NCI-H1417 (cell line): Measurements from ENCODE around the gene PIAS2.
"Not testable (repeated sequence)": the region's sequence is repeated elsewhere in the genome, so short reads cannot be mapped to it uniquely, and the experiment has no call there.

Source experiments
- DNase-seq, 3 experiments: peaks; one replicate each; lab custom pipeline; 2025; lab: John Stamatoyannopoulos, UW

PIAS2 gene

GRCh38 chr18:46909497-46909896 is 7.8 kb downstream of the PIAS2 start:
- DNase-seq: no peak

GRCh38 chr18:46903406-46903805 is 13.9 kb downstream of the PIAS2 start:
- DNase-seq: no peak

DNA sequence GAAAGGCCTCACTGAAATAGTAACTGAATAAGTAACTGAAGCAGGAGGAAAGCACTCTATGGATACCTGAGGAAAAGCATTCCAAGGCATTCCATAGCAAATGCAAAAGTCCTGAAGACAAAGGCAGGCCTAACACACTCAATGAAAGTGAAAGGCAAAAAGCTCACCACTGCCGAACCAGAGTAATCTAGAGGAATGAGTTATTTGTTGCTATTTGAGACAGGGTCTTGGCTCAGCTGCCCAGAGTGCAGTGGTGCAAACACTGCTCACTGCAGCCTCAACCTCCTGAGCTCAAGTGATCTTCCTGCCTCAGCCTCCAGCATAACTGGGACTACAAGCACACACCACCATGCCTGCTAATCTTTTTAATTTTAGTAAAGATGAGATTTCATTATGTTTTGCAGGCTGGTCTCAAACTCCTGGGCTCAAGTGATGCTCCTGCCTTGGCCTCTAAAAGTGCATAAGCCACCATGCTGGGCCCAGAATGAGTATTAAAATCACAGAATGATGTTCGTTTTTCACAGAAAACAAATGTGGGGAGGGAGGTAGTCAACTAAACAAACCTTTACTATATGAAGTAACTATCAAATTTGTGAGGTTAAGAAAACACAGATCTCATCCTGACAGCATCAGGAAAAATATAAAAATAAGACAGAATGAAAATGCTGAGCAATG is 17.9 kb downstream of the PIAS2 start:
- DNase-seq: no peak

DNA sequence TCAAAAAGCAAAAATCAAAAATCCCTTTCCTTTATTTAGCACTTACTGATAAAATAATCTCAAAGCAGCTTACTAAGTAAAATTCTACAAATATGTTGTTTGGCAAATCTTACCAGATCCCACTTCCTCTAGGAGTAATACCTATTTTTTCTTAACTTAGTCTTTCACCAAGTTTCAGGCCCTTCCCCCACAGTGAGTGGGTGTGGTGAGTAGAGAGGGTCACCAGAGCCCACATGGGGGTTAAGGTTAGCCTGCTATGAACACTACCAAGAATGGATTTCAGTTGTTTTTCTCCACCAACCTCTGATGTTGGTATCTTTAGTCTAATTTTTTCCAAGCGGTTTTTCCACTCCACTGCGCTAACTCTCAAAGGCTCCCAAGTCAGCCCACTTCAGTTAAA is 23.2 kb downstream of the PIAS2 start:
- no peak for DNase-seq

- DNase-seq: no peak
Observed at GRCh38 chr18:46893360-46893759, 23.9 kb downstream of the PIAS2 start.

DNA sequence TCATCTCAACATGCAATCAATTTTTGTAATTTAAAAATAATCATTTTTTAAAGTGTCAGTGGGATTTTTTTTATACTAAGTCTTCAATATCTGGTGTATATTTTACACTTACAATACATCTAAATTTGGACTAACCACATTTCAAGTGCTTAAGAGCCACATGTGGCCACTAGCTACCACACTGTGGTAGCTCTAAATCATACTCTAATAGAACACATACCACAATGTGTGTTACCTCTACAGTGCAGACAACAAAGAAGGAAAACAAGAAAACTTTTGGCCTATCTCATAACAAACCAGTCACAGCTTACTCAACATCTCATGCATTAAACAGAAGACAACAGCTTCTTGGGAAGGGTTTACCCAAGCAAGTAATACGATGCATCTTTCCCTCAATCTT is 24.5 kb downstream of the PIAS2 start:
- DNase-seq: no peak

GRCh38 chr18:46891742-46892214 is 25.5 kb downstream of the PIAS2 start:
- no peak for DNase-seq

DNA sequence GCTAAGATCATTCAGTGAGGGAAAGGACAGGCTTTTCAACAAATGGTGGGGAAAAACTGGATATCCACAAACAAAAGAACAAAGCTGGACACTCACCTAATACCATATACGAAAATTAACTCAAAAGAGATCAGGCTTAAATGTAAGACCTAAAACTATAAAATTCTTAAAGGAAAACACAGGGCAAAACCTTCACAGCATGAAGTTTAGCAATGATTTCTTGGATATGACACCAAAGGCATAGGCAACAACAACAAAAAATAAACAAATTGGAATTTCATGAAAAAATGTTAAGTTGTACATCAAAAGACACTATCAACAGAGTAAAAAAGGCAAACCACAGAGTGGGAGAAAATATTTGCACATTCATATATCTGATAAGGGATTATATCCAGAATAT is 28.3 kb downstream of the PIAS2 start:
- DNase-seq: no peak

GRCh38 chr18:46886893-46887292 is 30.4 kb downstream of the PIAS2 start:
- DNase-seq: no peak

DNA sequence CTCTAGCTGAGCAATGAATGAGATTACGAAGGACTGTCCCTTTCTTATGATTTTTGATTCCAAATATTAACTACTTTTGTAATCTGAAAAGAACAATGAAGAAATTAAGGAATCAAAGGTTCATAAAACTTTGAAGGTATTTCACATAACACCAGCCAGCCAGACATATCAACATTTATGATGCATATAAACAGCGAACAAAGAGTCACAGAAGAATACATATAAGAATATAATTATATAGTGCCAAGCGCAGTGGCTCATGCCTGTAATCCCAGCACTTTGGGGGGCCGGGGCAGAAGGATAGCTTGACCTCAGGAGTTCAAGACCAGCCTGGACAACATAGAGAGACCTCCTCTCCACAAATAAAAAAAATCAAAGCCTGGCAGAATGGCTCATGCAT is 34.1 kb downstream of the PIAS2 start:
- no peak for DNase-seq

DNA sequence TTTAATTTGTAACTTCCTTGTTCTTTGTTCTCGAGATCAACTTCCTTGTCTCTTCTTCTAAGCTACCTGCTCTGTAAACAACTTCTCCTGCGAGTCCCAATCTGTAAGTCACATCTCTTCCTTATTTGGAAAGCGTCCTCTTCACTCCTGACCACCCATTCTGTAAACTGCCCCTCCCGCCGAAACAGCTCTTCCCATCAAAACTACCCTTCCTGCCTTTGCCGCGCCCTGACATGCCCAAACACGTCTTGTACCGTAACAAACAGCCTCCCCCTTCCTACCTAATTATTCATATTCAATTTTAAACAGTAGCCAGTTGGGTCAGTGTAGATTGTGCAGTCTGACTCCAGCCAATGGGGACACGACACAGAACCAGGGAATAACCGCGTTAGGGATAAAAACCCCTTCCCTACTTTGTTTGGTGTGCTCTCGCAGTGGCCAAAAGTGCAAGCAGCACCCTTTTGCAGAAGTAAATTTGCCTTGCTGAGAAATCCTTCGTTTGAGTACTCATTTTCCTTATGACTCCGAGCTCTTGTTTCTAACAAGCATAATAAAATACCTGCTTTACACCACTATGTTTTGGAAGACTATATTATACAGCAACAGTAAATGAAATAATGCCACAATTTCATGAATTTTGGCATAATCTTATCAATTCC is 39.8 kb downstream of the PIAS2 start:
- DNase-seq: no peak

- no peak for DNase-seq
Observed at GRCh38 chr18:46868169-46868921, 49.0 kb downstream of the PIAS2 start.

- no peak for DNase-seq
Observed at GRCh38 chr18:46867367-46868143, 49.8 kb downstream of the PIAS2 start.

DNA sequence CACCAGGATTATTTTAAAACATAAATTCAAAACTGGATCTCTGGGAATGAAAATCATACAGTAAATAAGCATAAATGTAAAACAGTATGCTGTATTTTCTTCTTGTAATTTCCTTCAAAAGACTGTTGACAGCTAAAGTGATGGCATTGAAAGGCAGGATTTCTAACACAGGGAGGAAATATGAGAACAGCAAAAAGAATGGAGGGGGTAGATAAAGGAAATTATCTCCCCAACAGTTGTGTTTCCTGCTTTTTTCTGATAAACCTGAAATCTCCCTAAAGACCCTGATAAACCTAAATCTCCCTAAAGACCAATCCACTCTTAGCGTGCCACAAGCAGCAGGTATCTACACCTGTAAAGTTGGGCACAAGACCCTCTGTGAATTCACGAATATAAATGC is 50.8 kb downstream of the PIAS2 start:
- DNase-seq: no peak

GRCh38 chr18:46865245-46865644 is 52.1 kb downstream of the PIAS2 start:
- not testable (repeated sequence) for DNase-seq

GRCh38 chr18:46859855-46860254 is 57.5 kb downstream of the PIAS2 start:
- DNase-seq: no peak

GRCh38 chr18:46858290-46858689 is 59.0 kb downstream of the PIAS2 start:
- DNase-seq: no peak

DNA sequence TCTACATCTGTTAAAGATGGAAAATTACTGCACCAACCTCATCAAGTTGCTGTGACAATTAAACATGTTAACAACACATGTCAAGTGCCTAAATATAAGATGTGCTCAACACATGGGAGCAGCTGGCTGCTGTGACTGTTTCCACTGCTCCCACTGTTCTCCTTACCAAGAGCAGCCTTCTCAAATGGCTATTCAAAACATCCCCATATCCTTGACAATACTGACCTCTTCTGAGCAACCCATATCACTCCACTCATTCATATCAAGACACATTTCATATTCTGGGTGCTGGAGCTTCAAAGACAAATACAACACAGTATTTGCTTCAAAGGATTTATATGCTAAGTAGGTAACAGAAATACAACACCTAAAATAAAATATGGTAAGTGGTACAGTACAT is 60.3 kb downstream of the PIAS2 start:
- DNase-seq: peak in 2 of 3 experiments; percentile 33 to 67

DNA sequence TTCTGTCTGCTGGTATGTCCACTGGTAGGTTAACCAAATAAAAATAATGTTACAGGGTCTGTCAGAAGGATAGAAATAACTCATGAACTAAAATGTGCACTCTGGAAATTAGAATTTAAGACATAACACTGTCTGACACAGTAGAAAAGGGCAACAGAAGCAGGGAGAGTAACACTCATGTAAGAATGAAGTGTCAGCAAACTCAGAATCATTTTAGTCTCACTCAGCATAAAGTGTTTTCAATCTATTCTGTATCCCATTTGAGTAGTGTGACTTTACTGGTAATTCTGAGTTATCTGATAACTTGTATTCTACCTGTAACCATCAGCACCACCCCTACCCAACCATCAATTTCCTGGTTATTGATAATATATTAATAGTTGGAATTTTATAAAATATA is 68.3 kb downstream of the PIAS2 start:
- no peak for DNase-seq

DNA sequence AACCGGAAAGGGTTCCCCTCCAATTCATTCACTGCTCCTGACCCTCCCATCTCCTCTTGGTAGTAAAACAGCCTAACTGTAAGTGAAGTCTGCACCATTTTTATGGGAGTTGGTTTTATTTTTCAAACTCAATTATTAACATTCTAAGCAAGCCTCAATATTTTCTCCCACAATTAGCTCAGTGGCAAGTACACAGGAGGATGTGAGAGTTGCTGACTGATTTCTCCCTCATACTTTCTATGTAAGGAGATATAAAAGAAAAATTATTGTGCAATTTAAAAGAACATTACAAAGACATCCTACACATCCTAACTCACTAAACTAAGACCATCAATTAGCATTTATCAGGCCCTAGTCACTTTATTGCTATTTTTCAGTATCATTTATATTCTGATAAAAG is 73.9 kb downstream of the PIAS2 start:
- no peak for DNase-seq

- no peak for DNase-seq
Observed at GRCh38 chr18:46842583-46842982, 74.7 kb downstream of the PIAS2 start.

- no peak for DNase-seq
Observed at GRCh38 chr18:46833899-46834298, 83.4 kb downstream of the PIAS2 start.
